Thyroid gland (tissue), 4 donors: ENCODE data around the gene HNF1B.

Experiments used
- CTCF ChIP-seq, 6 experiments: fragments of 200-600 bp in 3 of 6; fragments of 450-650 bp in 3 of 6; sonication (generic) in 3 of 6; IDR thresholded peaks; one replicate each; pipeline ENCODE4 v1.5.1; 2016 to 2019; ENCODE audit warnings: antibody characterized with exemption in 6 of 6, mild to moderate bottlenecking in 2 of 6, inconsistent platforms in 1 of 6, moderate library complexity in 1 of 6
- POLR2A ChIP-seq, 2 donors: fragments of 450-650 bp; IDR thresholded peaks; one replicate each; pipeline ENCODE4 v1.6.1; 2017; ENCODE audit warnings: antibody characterized with exemption in 2 of 2, mild to moderate bottlenecking in 2 of 2, moderate library complexity in 1 of 2

GRCh38 chr17:37761961-37762360, 17.1 kb upstream of the HNF1B start:
- TF ChIP-seq POLR2A (IDR thresholded peaks at IDR 0.05) (no peak), CTCF (IDR thresholded peaks at IDR 0.05) (no peak)
